ENCODE data around the gene NHERF1. TPM values are rescaled to one million over a fixed set of nuclear protein-coding genes. Genes with fewer than 3 reads are reported as not detected.

NHERF1 gene
- total RNA-seq, 2 donors from 2014 or later: 76.2 to 160 TPM

DNA sequence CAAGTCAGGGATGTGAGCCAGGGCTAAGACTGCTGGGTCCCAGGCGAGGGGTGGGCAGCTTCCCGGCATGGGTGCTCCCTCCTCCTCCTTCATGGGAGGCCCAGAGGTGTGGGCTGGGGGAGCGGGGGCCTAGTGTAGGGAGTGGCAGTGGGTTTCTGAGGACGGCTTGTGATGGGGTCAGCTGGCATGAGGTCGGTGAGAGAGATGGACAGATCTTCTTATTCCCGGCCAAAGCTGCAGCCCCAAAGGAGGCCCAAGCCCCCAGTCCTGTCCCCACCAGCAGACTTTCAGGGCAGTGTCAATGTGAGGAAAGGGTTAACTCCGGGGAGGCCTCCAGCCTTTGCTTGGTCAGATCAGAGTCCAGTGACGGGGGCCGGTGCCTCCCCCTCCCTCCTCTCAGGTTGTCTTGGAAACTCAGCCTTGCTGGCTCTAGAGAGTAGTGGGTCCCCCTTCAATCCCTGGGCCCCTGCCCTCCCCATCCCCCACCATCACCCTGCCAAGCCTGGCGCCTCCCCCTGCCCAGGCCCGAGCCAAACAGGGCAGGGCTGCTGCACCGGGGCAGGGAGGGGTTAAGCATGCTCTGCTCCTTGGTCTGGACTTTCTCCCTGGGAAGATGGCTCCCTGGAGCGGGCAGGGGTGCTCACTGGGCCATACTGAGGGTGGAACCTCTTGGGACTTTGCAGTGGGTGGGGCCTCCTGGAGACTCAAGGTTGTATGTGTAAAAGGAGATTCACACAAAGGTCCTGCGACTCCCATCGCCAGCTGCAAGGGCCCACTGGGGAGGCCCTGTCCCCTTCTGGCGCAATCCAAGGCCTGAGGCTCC is 15.3 kb downstream of the NHERF1 start:
- Mint-ChIP-seq H3K27ac (no peak overlapping the region), H3K4me1 (peaks cover 10% of the 10 kb centered on the region), H3K36me3 (ENCODE audit: low read depth) (peaks cover 46% of the 10 kb centered on the region), H3K9me3 (no peaks in the 10 kb centered on the region), H3K4me3 (no peak overlapping the region), H3K27me3 (no peaks in the 10 kb centered on the region)
- ATAC-seq (replicated peaks): no peak

DNA sequence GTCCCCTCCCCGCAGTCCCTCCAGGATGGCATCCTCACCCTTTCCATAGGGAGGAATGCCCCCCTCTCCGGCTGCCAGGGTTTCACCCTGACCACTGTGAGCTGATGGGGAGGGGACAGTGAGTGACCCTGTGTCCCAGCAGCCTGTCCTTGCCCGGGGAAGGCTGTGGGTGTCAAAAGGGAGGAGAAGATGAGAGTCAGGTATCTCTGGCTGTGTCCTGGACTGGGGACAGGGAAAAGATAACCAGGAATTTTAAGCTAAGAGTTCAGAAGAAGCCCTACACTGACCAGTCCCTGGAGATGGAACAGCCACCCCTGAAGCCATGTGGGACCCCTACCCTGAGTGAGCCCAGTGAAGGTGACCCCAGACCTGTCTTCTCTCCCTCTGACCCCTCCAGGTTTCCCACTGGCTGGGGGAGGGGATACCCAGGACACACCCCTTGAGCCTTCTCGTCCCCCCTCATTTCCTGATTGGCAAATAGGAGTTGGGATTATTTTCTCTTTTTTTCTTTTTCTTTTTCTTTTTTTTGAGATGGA is 16.4 kb downstream of the NHERF1 start:
- Mint-ChIP-seq H3K27me3 (no peaks in the 10 kb centered on the region), H3K4me1 (no peaks in the 10 kb centered on the region), H3K36me3 (ENCODE audit: low read depth) (peaks cover 57% of the 10 kb centered on the region), H3K27ac (no peak overlapping the region), H3K9me3 (no peaks in the 10 kb centered on the region), H3K4me3 (no peak overlapping the region)
- ATAC-seq (replicated peaks): no peak

- Mint-ChIP-seq H3K27me3 (no peaks in the 10 kb centered on the region), H3K9me3 (no peaks in the 10 kb centered on the region), H3K36me3 (ENCODE audit: low read depth) (peaks cover 69% of the 10 kb centered on the region), H3K27ac (peak overlapping the region; percentile 55), H3K4me1 (peaks cover 9% of the 10 kb centered on the region), H3K4me3 (no peak overlapping the region)
- ATAC-seq (replicated peaks): no peak
Measured at GRCh38 chr17:74766413-74766812, 18.0 kb downstream of the NHERF1 start.

- peak overlapping the region; percentile 55 for H3K27ac Mint-ChIP-seq
- no peak for ATAC-seq (replicated peaks)
- H3K4me3 Mint-ChIP-seq: no peak overlapping the region
- no peaks in the 10 kb centered on the region for H3K27me3 Mint-ChIP-seq
- H3K36me3 Mint-ChIP-seq (ENCODE audit: low read depth): peaks cover 75% of the 10 kb centered on the region
- peaks cover 9% of the 10 kb centered on the region for H3K4me1 Mint-ChIP-seq
- no peaks in the 10 kb centered on the region for H3K9me3 Mint-ChIP-seq
Measured at GRCh38 chr17:74767111-74767516, 18.7 kb downstream of the NHERF1 start.

DNA sequence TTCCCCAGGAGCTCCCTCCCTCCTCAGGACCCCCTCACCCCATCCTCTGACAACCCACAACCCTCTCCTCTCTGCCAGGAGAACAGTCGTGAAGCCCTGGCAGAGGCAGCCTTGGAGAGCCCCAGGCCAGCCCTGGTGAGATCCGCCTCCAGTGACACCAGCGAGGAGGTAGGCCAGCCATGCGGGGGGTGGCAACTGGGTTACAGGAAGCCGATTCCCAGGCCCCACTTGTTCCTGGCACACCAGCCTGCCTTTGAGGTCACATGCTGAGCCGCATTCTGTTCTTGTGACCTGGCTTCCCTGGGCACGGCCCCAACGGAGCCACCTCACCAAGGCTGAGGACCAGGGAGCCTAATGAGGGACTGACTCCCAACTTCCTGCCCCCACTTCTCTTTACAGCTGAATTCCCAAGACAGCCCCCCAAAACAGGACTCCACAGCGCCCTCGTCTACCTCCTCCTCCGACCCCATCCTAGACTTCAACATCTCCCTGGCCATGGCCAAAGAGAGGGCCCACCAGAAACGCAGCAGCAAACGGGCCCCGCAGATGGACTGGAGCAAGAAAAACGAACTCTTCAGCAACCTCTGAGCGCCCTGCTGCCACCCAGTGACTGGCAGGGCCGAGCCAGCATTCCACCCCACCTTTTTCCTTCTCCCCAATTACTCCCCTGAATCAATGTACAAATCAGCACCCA is 19.8 kb downstream of the NHERF1 start:
- Mint-ChIP-seq H3K9me3 (no peaks in the 10 kb centered on the region), H3K36me3 (ENCODE audit: low read depth) (peaks cover 79% of the 10 kb centered on the region), H3K27ac (peak overlapping the region; percentile 81), H3K4me3 (no peak overlapping the region), H3K4me1 (peaks cover 9% of the 10 kb centered on the region), H3K27me3 (no peaks in the 10 kb centered on the region)
- no peak for ATAC-seq (replicated peaks)

DNA sequence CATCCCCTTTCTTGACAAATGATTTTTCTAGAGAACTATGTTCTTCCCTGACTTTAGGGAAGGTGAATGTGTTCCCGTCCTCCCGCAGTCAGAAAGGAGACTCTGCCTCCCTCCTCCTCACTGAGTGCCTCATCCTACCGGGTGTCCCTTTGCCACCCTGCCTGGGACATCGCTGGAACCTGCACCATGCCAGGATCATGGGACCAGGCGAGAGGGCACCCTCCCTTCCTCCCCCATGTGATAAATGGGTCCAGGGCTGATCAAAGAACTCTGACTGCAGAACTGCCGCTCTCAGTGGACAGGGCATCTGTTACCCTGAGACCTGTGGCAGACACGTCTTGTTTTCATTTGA is 20.3 kb downstream of the NHERF1 start:
- peak overlapping the region; percentile 81 for H3K27ac Mint-ChIP-seq
- H3K4me3 Mint-ChIP-seq: no peak overlapping the region
- no peaks in the 10 kb centered on the region for H3K9me3 Mint-ChIP-seq
- no peaks in the 10 kb centered on the region for H3K27me3 Mint-ChIP-seq
- peaks cover 9% of the 10 kb centered on the region for H3K4me1 Mint-ChIP-seq
- no peak for ATAC-seq (replicated peaks)
- peaks cover 83% of the 10 kb centered on the region for H3K36me3 Mint-ChIP-seq (ENCODE audit: low read depth)

DNA sequence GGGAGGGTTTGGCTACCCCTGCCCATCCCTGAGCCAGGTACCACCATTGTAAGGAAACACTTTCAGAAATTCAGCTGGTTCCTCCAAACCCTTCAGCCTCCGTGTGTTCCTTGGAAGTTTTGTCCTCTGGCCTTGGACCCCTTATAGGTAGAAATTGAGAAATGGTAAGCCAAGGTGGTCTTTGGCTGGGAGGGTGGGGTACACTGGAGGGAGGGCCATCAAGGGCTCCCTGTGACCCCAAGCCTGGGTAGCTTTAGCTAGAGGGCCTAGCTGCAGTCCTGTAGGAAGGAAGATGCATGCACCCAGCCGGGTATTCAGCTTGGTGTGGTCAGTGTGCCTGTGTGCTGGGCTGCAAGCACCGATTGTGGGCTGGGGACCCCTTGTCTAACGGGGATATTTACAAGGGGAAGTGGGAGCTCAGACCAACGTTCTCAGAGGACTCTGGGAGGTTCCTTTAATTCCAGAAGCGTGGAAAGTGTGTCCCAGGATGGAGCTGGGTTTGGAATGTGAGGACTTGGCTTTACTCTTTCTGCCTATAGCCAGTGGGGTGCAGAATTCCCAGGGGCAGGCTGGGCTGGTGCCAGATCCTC is 20.9 kb downstream of the NHERF1 start:
- ATAC-seq (replicated peaks): no peak
- peaks cover 89% of the 10 kb centered on the region for H3K36me3 Mint-ChIP-seq (ENCODE audit: low read depth)
- H3K4me3 Mint-ChIP-seq: no peak overlapping the region
- H3K4me1 Mint-ChIP-seq: peaks cover 9% of the 10 kb centered on the region
- H3K27ac Mint-ChIP-seq: peak overlapping the region; percentile 81
- no peaks in the 10 kb centered on the region for H3K9me3 Mint-ChIP-seq
- no peaks in the 10 kb centered on the region for H3K27me3 Mint-ChIP-seq

DNA sequence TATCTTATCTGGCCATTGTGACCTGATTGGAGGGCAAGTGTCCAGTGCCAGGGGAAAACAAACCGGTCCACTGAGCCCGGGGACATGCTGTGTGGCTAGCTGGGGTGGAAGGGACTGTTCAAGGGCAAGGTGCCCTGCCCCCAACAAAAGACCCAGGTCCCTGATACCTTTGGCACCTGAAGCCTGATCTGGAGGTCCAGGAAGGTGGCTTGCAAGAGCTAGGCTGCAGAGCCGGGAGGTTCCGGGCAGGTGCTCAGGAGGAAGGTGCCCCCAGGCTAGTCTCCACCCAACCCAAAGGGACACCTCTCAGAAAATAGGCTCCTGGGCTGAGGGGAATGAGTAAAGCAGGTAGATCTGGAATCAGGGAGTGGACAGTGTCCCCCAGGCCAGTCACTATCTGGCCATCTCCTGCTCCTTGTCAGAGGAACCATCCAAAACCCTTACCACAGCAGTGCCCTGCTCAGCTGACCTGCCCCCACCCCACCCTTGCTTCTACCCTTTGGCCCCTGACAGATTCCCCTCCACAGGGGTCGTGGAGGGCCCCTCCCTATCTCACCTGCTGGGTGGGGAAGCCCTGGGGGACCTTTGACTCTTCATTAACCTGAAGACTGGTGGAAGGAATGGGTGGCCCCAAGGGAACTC is 21.5 kb downstream of the NHERF1 start:
- Mint-ChIP-seq H3K4me3 (no peak overlapping the region), H3K9me3 (no peaks in the 10 kb centered on the region), H3K27me3 (no peaks in the 10 kb centered on the region), H3K36me3 (ENCODE audit: low read depth) (peaks cover 84% of the 10 kb centered on the region), H3K27ac (peak overlapping the region; percentile 72), H3K4me1 (peaks cover 9% of the 10 kb centered on the region)
- ATAC-seq (replicated peaks): no peak

DNA sequence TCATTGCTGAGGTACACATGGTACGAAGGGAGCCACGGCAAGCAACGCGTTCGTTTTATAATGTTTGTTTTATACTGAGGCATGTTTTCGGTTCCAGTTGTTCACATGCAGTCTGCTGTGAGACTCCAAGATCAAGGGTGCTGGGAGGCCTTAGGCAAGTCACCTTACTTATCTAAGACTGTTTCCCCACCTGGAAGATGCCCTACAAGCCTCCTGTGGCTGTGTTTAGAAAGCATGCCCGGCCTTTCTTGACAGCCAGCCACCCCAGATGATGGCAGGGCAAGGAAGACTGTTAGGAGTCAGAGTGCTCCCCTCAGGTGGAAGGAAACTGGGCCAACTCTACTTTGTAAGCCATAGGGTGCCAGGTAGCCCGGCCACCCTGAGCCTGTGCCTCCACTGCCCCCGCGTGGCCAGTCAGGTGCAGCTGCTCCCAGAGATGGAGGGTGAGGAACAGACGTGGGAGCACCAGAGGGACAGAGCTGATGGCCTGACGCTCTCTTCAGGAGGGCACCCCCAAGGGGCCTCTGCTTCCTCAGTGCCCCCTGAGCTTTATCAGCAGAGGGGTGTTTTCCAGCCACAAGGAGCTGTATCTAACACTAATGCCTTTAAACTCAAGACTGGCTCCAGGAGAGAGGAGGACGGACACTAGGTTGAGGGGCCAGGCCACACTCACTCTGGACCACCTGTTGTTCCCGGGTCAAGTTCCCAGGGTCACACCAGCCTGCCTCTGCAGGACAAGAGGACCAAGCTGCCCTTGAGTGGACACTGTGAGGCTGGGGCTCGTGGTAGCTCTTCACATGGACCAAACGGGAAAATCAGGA is 22.3 kb downstream of the NHERF1 start:
- H3K4me1 Mint-ChIP-seq: peaks cover 11% of the 10 kb centered on the region
- no peaks in the 10 kb centered on the region for H3K27me3 Mint-ChIP-seq
- no peak overlapping the region for H3K4me3 Mint-ChIP-seq
- peak; percentile 92 for ATAC-seq (replicated peaks)
- H3K9me3 Mint-ChIP-seq: no peaks in the 10 kb centered on the region
- peaks cover 82% of the 10 kb centered on the region for H3K36me3 Mint-ChIP-seq (ENCODE audit: low read depth)
- H3K27ac Mint-ChIP-seq: peak overlapping the region; percentile 72

DNA sequence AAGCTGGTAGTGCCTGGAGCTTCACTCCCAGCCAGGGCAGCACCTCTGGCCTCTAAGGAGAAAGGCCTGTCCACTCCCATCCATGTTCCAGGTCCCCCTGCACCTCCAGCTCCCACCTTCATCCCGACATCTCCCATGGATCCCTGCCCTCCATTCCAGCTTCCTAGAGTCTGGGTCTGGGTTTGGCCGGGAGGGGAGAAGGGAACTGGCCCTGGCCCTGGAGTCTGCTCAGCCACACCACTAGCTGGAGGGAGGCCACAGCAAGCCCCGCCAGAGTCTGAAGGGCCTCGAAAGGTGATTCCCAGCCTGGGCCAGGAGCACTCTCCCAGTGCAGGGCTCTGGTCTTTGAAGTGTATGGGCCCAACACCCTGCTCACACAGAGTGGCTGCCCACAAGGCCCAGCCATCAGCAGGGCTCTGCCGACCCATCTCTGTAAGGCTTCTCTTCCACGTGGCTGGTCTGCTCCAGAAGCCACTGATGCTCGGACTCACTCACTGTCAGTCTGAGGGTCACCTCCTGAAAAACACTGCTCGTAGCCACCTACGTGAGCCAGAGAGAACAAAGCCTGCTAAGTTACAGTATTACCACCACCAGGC is 23.0 kb downstream of the NHERF1 start:
- Mint-ChIP-seq H3K36me3 (ENCODE audit: low read depth) (peaks cover 82% of the 10 kb centered on the region), H3K27ac (no peak overlapping the region), H3K9me3 (no peaks in the 10 kb centered on the region), H3K4me3 (no peak overlapping the region), H3K4me1 (peaks cover 16% of the 10 kb centered on the region), H3K27me3 (no peaks in the 10 kb centered on the region)
- ATAC-seq (replicated peaks): no peak

- H3K27ac Mint-ChIP-seq: peak overlapping the region; percentile 55
- no peaks in the 10 kb centered on the region for H3K27me3 Mint-ChIP-seq
- ATAC-seq (replicated peaks): no peak
- H3K4me1 Mint-ChIP-seq: peaks cover 16% of the 10 kb centered on the region
- H3K36me3 Mint-ChIP-seq (ENCODE audit: low read depth): peaks cover 76% of the 10 kb centered on the region
- no peaks in the 10 kb centered on the region for H3K9me3 Mint-ChIP-seq
- no peak overlapping the region for H3K4me3 Mint-ChIP-seq
Measured at GRCh38 chr17:74772053-74772452, 23.6 kb downstream of the NHERF1 start.

DNA sequence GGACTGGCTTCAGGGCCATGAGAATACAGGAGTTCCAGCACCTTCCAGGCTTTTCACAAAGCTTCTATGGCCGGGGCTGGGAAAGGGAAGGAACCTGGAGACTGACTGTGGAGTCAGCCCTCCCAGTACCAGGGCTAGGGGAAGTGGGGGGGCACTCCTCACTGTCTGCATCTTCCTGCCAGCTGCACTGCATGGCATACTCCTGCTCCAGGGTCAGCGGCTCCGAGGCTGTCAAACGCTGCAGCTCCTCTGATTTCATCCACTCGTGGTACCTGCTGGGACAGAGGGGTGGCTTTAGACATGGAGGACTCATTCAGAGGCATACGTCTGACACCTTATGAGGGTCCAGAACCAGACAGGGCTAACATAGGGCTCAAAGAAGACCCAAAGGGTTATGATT is 25.0 kb downstream of the NHERF1 start:
- Mint-ChIP-seq H3K27ac (peak overlapping the region; percentile 67), H3K4me1 (peaks cover 21% of the 10 kb centered on the region), H3K4me3 (peak overlapping the region; percentile 51), H3K36me3 (ENCODE audit: low read depth) (peaks cover 66% of the 10 kb centered on the region), H3K27me3 (no peaks in the 10 kb centered on the region), H3K9me3 (no peaks in the 10 kb centered on the region)
- ATAC-seq (replicated peaks): no peak

DNA sequence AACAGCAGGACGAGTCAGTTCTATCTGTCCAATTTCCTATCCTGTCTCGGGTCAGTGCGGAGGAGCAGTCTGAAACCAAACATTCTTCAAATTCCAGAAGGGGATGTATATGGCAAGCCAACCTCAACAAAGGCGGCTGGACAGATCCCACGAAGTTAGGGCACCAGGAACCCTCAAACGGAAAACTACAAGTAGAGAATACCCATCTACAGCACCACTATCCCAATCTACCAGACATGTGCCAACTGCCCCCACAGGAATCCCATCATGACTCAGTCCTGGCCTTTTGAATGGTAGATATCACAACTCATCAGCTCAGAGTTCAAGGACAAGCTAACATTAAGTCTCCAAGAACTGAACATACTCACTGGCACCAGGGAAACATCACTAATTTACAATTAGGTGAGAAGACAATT is 25.5 kb downstream of the NHERF1 start:
- peaks cover 62% of the 10 kb centered on the region for H3K36me3 Mint-ChIP-seq (ENCODE audit: low read depth)
- H3K4me1 Mint-ChIP-seq: peaks cover 21% of the 10 kb centered on the region
- H3K4me3 Mint-ChIP-seq: peak overlapping the region; percentile 51
- H3K9me3 Mint-ChIP-seq: no peaks in the 10 kb centered on the region
- H3K27me3 Mint-ChIP-seq: no peaks in the 10 kb centered on the region
- no peak for ATAC-seq (replicated peaks)
- peak overlapping the region; percentile 67 for H3K27ac Mint-ChIP-seq

Data from activated T-helper 17 cell treated with anti-CD3 and anti-CD28 coated beads, Interleukin-2, amount 50 U/mL, for 72 hours (primary cell).